GM19043 (cell line): Measurements from ENCODE around the gene AAK1.
"Not testable (repeated sequence)": the region's sequence is repeated elsewhere in the genome, so short reads cannot be mapped to it uniquely, and the experiment has no call there.

Source experiments
- ATAC-seq: cut with Tn5 transposase; IDR thresholded peaks from one replicate; pipeline ENCODE4 v1.9.1; 2021; ENCODE audit warnings: low read depth; ENCODE audit not compliant: unreplicated experiment

AAK1 gene

DNA sequence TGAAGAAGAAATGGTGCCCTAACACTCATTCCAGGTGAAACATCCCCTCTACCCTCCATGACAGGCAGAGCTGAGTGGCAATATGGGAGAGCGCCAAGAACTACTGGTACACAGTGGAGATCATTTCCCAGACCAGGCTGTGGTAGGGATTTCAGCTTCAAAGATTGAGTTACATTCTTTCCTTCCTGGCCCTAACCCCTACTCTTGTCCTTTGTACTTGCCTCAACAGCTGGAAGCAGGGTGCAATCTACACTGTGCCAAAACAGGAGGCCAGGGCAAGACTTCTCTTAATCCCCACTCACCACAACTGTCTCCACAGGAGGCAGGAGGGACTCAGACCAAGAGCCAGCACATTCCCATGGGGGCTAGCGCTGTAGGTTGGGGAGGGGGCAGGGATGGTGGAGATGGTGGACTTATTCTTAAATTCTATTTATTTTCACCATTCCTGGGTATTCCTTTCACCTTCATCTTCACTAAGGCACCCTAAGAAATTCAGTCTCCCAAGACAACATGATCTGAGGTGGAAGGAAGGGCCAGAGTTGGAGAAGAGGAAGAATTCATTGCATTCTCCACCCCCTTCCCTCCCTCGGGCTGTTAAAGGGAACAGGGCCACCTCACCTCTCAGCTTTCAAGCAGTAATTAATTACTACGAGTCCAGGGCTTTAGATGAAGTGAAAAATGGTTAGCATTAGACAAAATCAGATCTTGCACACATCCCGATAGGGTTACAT is 65.9 kb downstream of the AAK1 start:
- ATAC-seq: no peak

GRCh38 chr2:69576880-69577279 is 66.7 kb downstream of the AAK1 start:
- no peak for ATAC-seq

GRCh38 chr2:69575926-69576325 is 67.6 kb downstream of the AAK1 start:
- ATAC-seq: no peak

DNA sequence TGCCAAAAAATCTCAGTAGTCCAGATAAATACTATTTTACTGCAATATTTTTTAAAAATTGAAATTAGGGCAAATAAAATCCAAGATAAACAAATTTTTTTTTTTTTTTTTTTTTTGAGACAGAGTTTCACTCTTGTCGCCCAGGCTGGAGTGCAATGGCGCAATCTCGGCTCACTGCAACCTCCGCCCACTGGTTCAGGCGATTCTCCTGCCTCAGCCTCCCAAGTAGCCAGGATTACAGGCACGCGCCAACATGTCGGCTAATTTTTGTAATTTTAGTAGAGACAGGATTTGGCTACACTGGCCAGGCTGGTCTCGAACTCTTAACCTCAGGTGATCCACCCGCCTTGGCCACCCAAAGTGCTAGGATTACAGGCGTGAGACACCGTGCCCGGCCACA is 68.2 kb downstream of the AAK1 start:
- not testable (repeated sequence) for ATAC-seq

GRCh38 chr2:69572641-69573040 is 70.9 kb downstream of the AAK1 start:
- no peak for ATAC-seq

GRCh38 chr2:69571189-69571588 is 72.3 kb downstream of the AAK1 start:
- no peak for ATAC-seq

DNA sequence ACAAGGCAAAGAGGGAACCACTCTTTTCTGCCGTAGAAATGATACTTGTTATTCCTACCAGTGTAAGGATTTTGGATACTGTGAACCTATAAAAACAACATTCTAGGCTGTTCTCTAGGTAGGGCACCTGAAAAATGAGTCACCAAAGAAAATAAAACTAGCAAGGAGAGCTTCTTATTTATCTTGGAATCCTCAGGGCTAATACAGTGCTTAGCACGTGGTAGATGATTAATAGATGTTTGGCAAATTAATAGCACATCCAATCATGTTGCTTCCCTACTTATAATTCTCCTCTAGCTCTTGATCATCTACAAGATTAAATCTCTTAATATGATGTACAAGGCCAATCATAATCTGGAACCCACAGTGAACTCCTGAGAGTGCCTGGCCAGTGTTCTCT is 73.1 kb downstream of the AAK1 start:
- ATAC-seq: no peak

- ATAC-seq: no peak
Observed at GRCh38 chr2:69567909-69568300, 75.6 kb downstream of the AAK1 start.

DNA sequence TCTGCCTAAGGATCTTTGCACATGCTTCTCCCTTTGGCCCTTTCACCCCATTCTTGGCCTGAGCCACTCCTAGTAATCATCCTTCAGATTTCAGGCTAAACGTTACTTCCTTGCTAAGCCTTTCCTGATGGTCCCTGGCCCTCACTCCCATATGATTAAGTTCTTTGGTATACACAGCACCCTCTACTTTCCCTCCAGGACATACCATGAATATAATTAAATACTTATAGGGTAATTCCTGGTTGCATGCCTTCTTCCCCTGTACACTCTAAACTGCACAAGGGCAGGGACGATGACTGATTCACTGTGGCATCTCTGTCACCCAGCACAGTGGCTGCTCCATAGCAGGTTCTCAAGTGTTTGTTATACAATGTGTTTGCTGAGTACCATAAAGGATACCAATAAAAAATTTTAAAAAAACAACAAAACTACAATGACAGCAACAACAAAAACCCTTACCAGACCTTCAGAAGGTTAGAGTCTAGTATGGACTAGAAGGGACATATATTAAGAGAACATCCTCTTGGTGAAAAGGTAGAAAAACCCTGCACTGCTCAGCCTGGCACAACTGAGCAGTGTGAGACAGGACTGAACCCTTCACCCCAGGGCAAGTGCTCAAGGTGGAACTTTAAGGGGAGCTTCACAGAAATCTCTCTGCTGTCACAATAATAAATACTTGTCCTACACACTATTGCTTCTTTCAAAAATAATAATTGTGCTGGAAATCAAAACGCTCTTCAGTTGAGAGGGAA is 76.2 kb downstream of the AAK1 start:
- ATAC-seq: no peak

DNA sequence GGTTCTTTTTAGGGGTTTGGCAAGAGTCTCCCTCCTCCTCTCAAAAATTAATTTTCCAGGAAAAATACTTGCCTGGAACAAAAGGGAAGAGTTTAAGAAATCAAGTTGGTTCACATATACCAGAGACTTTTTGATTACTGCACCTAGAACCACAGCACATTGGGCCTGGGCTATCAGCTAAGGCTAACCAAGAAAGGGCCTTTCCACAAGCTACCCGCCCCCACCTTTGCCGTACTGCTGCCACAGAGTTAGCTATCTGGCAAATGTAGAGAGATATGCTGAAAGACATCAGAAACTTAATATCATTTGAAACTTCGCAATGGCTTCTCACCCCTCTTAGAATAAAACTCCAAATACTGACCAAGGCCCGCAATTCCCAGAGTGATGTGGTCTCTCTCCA is 76.9 kb downstream of the AAK1 start:
- ATAC-seq: no peak

GRCh38 chr2:69565431-69565839 is 78.1 kb downstream of the AAK1 start:
- ATAC-seq: no peak

DNA sequence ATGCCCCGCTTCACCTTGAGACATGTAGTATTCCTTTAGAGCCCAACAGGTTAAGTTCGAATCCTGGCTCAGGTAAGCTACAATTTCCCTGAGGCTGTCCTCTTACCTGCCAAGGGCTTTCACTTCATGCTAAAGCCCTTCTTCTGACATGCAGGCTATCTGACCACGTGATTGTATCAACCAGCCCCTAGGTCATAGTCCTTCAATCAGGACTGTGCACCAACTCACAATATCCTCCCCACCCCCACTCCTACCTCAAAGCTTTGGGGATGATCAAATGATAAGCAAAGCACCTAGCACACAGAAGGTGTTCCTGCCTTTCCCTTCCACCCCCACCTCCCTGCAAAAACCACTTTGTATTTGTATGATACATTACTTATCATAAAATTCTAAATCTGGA is 78.9 kb downstream of the AAK1 start:
- ATAC-seq: no peak

- ATAC-seq: no peak
Observed at GRCh38 chr2:69563021-69563420, 80.5 kb downstream of the AAK1 start.

GRCh38 chr2:69561101-69561500 is 82.4 kb downstream of the AAK1 start:
- ATAC-seq: no peak

DNA sequence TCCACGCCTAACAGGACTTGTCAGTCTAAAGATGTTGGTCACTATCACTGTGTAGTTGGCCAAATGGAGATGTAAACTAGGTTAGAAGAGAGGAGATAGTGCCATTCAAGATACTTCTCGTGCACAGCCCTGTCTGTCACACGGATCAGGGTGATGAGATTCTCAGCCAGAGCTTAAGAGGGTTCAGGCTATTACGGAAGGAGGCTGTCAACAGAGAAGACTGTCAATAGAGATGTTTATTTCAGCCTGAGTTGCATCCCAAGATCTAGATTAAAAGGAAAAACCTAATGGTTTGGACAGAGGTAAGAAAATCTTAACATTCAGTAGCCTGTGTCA is 83.4 kb downstream of the AAK1 start:
- no peak for ATAC-seq

GRCh38 chr2:69559442-69560146 is 83.9 kb downstream of the AAK1 start:
- ATAC-seq: peak; percentile 63

- no peak for ATAC-seq
Observed at GRCh38 chr2:69556008-69556407, 87.5 kb downstream of the AAK1 start.

DNA sequence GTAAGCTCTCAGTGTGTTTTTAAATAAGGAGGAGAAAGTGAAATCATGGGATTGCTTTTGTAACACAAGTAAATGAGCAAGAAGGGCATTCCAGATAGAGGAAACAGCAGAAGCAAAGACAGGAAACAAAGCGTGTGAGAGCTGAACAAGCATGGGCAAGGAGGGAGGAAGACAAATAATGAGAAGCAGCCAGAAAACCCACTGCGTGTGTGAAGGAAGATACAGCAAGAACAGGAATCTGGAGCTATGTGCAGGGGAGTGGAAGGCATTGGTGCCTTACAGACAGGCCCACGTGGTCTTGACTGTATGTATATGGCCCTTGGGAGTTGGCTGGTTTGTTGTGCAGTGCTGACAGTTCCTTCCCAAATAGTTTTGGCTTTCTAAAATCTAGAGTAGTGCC is 88.6 kb downstream of the AAK1 start:
- no peak for ATAC-seq

- no peak for ATAC-seq
Observed at GRCh38 chr2:69554568-69554967, 89.0 kb downstream of the AAK1 start.

DNA sequence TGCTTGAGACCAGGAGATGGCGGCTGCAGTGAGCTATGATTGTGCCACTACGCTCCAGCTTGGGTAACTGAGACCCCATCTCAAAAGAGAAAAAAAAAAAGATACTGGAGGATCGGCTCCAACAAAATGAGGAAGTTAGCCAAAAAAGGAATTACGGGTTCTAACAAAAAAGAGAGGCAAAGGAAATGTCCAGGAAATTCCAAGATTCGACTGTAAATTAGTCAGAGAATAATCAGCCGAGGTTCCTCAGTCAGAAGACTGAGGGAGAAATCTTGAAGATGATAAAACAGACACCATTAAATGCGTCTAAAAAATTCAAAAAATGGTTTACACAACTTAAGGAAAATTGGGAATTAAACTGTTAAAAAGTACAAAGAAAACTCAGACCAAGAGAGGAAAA is 89.5 kb downstream of the AAK1 start:
- no peak for ATAC-seq

DNA sequence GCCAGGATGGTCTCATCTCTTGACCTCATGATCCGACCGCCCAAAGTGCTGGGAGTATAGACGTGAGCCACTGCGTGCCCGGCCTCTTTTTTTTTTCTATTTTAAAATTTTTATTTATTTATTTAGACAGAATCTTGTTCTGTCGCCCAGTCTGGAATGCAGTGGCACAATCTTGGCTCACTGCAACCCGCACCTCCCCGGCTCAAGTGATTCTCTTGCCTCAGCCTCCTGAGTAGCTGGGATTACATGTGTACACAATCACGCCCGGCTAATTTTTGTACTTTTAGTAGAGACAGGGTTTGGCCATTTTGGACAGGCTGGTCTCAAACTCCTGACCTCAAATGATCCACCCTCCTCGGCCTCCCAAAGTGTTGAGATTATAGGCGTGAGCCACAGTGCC is 93.0 kb downstream of the AAK1 start:
- not testable (repeated sequence) for ATAC-seq

DNA sequence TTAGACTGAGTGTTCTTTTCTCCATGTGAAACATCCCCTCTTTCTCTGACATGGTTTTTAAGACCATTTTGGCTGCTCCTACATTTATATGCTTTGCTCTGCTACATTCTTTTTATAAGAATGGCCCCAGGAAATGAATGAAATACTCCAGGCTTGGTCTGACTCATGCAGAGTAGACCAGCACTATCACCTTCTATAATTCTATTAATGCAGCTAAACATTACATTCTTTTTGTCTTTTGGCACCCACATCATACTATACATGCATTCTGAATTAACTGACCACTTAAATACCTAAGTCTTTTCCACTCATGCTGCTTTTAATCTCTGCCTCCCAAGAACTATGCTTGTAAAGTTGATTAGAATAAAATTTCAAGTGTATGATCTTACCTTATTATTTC is 94.1 kb downstream of the AAK1 start:
- ATAC-seq: no peak
